A549 (cell line): ENCODE data around the gene MGAT3. TPM values are rescaled to one million over a fixed set of nuclear protein-coding genes. Genes with fewer than 3 reads are reported as not detected.

ENCODE experiments used
- ATAC-seq, 2 experiments: fragments of 200-7000 bp in 1 of 2; fragments of >200 bp in 1 of 2; cut with Nextera tagmentation in 1 of 2; cut with Tn5 transposase in 1 of 2; 3 replicates each; pipeline versions ENCODE4 v1.8.0 to v1.9.1; 2018 to 2020; ENCODE audit warnings: mild to moderate bottlenecking in 1 of 2, moderate library complexity in 1 of 2
- CTCF ChIA-PET: fragments of 300-600 bp; sonication (Branson Sonifier 250); formaldehyde crosslinking; extraction: SDS; loops from one replicate; lab custom pipeline; 2021; ENCODE audit warnings: antibody characterized with exemption, inconsistent platforms; lab: Yijun Ruan, JAX
- POLR2A ChIA-PET: fragments of 350-600 bp; formaldehyde crosslinking; extraction: SDS; loops from one replicate; lab custom pipeline; 2021; ENCODE audit warnings: antibody characterized with exemption, inconsistent platforms; lab: Yijun Ruan, JAX
- DNase-seq, 2 experiments: peaks; one replicate each; pipeline versions ENCODE4 v3.0.0 to v3.0.0-alpha.2; 2011 to 2016; ENCODE audit warnings: low read depth in 1 of 2, low spot score in 1 of 2
- FAIRE-seq: peaks from 2 replicates; lab custom pipeline; 2011; peaks lifted over from hg19 to GRCh38; lab: Jason Lieb, UNC
- H3K27ac ChIP-seq, 2 experiments: fragments of >200 bp; sonication (Bioruptor Twin); formaldehyde crosslinking; 3 replicates each; pipeline ENCODE4 v1.5.1; 2016 to 2017
- H3K4me1 ChIP-seq: fragments of >200 bp; sonication (Bioruptor Twin); formaldehyde crosslinking; 3 replicates; pipeline ENCODE4 v1.6.1; 2016
- H3K4me2 ChIP-seq: fragments of >200 bp; sonication (Bioruptor Twin); formaldehyde crosslinking; 3 replicates; pipeline ENCODE4 v1.6.1; 2016
- H3K4me3 ChIP-seq: fragments of >200 bp; sonication (Bioruptor Twin); formaldehyde crosslinking; 3 replicates; pipeline ENCODE4 v1.5.1; 2016
- H3K9me3 ChIP-seq: fragments of >200 bp; sonication (Bioruptor Twin); formaldehyde crosslinking; 3 replicates; pipeline ENCODE4 v1.6.1; 2016
- BHLHE40 ChIP-seq: IDR thresholded peaks from 2 replicates; pipeline ENCODE4 v1.6.1; 2012; ENCODE audit warnings: low read depth, low read length, inconsistent platforms
- CBX2 ChIP-seq: fragments of 200-600 bp; sonication (generic); IDR thresholded peaks from 2 replicates; pipeline ENCODE4 v1.6.1; 2016; ENCODE audit warnings: low read depth, mild to moderate bottlenecking, borderline replicate concordance
- FOXS1 ChIP-seq: fragments of 250-450 bp; sonication (Bioruptor Pico); IDR thresholded peaks from 2 replicates; pipeline ENCODE4 v1.5.0; 2020; ENCODE audit warnings: mild to moderate bottlenecking, moderate library complexity
- HOXA7 ChIP-seq: fragments of 250-450 bp; sonication (Bioruptor Pico); IDR thresholded peaks from 2 replicates; pipeline ENCODE4 v1.5.0; 2020; ENCODE audit warnings: mild to moderate bottlenecking, moderate library complexity
- HOXB5 ChIP-seq: fragments of 250-450 bp; sonication (Bioruptor Pico); IDR thresholded peaks from 2 replicates; pipeline ENCODE4 v1.5.0; 2020; ENCODE audit warnings: mild to moderate bottlenecking, moderate library complexity
- KDM1A ChIP-seq: fragments of 200-600 bp; sonication (generic); IDR thresholded peaks from 2 replicates; pipeline ENCODE4 v1.6.1; 2016; ENCODE audit warnings: low read depth, mild to moderate bottlenecking
- MAFK ChIP-seq: fragments of 450-650 bp; IDR thresholded peaks from 2 replicates; pipeline ENCODE4 v1.6.1; 2014; ENCODE audit not compliant: partially characterized antibody
- NPAS2 ChIP-seq: fragments of 250-450 bp; sonication (Bioruptor Pico); IDR thresholded peaks from 2 replicates; pipeline ENCODE4 v1.8.0; 2022; ENCODE audit warnings: mild to moderate bottlenecking, moderate library complexity, borderline replicate concordance
- NR3C1 ChIP-seq: fragments of >200 bp; sonication (Bioruptor Twin); formaldehyde crosslinking; IDR thresholded peaks from 3 replicates; pipeline ENCODE4 v1.6.1; 2017
- POLR2A ChIP-seq: IDR thresholded peaks from 2 replicates; pipeline ENCODE4 v1.6.1; 2012; ENCODE audit warnings: mild to moderate bottlenecking, low read length
- RCOR1 ChIP-seq: fragments of 150-350 bp; IDR thresholded peaks from 2 replicates; pipeline ENCODE4 v1.6.1; 2014; ENCODE audit warnings: antibody characterized with exemption, low read length, low read depth
- RNF2 ChIP-seq: fragments of 200-600 bp; sonication (generic); IDR thresholded peaks from 2 replicates; pipeline ENCODE4 v1.6.1; 2016; ENCODE audit warnings: low read depth, mild to moderate bottlenecking, antibody characterized with exemption, moderate library complexity, borderline replicate concordance
- TP53 ChIP-seq: fragments of 250-450 bp; sonication (Bioruptor Pico); IDR thresholded peaks from 2 replicates; pipeline ENCODE4 v1.5.0; 2021; ENCODE audit warnings: mild to moderate bottlenecking, moderate library complexity
- ZFP36 ChIP-seq: fragments of 450-650 bp; IDR thresholded peaks from 2 replicates; pipeline ENCODE4 v1.6.1; 2014; ENCODE audit warnings: borderline replicate concordance; ENCODE audit not compliant: partially characterized antibody
- WGBS: methylation state at CpG from one replicate; pipeline ENCODE4 v1.1.6; 2017; ENCODE audit errors: missing lambda C conversion rate; 5-methylcytosine and 5-hydroxymethylcytosine counted together
- polyA plus RNA-seq, 4 experiments: library from polyadenylated mRNA; depleted of rRNA in 3 of 4; stranded (reverse); fragments of >200 nt; fragmentation: RNase III in 1 of 4; extraction: RNeasy Plus Mini Kit Qiagen cat#74134 plus additional on column Dnase treatment in 1 of 4; gene quantifications; 2 replicates in 3 of 4; 3 replicates in 1 of 4; pipeline ENCODE4 v1.2.3, GENCODE V29; 2011 to 2017
- TF ChIP-seq, protein P1 (sequence below): fragments of 450-650 bp; IDR thresholded peaks from 2 replicates; pipeline ENCODE4 v1.6.1; 2014; ENCODE audit warnings: antibody characterized with exemption
- TF ChIP-seq, protein P2 (sequence below): IDR thresholded peaks from 2 replicates; pipeline ENCODE4 v1.6.1; 2012
- TF ChIP-seq, protein P3 (sequence below): fragments of 250-450 bp; sonication (Bioruptor Pico); IDR thresholded peaks from 2 replicates; pipeline ENCODE4 v1.5.0; 2020; ENCODE audit warnings: low read depth, mild to moderate bottlenecking, moderate library complexity
- TF ChIP-seq, protein P4 (sequence below): fragments of 150-350 bp; IDR thresholded peaks from 2 replicates; pipeline ENCODE4 v1.6.1; 2014; ENCODE audit warnings: low read depth, mild to moderate bottlenecking, low read length
- TF ChIP-seq, protein P5 (sequence below): fragments of 250-450 bp; sonication (Bioruptor Pico); IDR thresholded peaks from 2 replicates; pipeline ENCODE4 v1.5.0; 2021; ENCODE audit warnings: mild to moderate bottlenecking, moderate library complexity, borderline replicate concordance
- TF ChIP-seq, protein P6 (sequence below): fragments of >200 bp; sonication (Bioruptor Twin); formaldehyde crosslinking; IDR thresholded peaks from 3 replicates; pipeline ENCODE4 v1.6.1; 2016

The MGAT3 gene
- polyA plus RNA-seq, 2 of the 4 experiments (the other 2 are of a cell fraction) = 0.62 to 0.84 TPM

DNA sequence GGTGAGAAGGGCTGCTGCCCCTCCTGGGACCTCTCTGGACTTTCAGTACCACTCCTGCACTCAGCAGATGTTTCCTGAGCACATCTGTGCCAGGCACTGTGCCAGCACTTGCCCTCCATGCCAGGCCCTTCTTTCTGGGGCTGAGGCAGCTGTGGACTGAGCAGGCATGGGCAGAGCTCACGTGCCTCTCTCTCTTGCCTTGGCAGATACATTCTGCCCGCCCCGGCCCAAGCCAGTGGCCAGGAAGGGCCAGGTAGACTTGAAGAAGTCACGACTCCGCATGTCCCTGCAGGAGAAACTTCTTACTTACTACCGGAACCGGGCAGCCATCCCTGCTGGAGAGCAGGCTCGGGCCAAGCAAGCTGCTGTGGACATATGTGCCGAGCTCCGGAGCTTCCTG is 55.2 kb downstream of the MGAT3 start:
- FAIRE-seq (no peak), DNase-seq (no peak), ATAC-seq (no peak)
- CTCF ChIA-PET = interaction anchor here (0.8 to 4.1 kb wide), 5 partner anchors 14 to 168 kb away, joined by 3 to 26 read pairs (median 5); no protein-coding TSS in a partner anchor
- H3K4me2 ChIP-seq = no peak overlapping the region
- POLR2A ChIA-PET = no interaction called here
- no peak overlapping the region for H3K27ac ChIP-seq
- TF ChIP-seq TP53 (no peak), HOXB5 (CRISPR knock-in tag) (no peak), KDM1A (no peak), NPAS2 (no peak), NR3C1 (no peak), CBX2 (no peak), POLR2A (no peak), ZFP36 (no peak), RCOR1 (no peak)
- TF ChIP-seq, protein P1, sequence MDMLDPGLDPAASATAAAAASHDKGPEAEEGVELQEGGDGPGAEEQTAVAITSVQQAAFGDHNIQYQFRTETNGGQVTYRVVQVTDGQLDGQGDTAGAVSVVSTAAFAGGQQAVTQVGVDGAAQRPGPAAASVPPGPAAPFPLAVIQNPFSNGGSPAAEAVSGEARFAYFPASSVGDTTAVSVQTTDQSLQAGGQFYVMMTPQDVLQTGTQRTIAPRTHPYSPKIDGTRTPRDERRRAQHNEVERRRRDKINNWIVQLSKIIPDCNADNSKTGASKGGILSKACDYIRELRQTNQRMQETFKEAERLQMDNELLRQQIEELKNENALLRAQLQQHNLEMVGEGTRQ = no peak
- TF ChIP-seq, protein P2, sequence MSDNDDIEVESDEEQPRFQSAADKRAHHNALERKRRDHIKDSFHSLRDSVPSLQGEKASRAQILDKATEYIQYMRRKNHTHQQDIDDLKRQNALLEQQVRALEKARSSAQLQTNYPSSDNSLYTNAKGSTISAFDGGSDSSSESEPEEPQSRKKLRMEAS = no peak
- TF ChIP-seq, protein P3, sequence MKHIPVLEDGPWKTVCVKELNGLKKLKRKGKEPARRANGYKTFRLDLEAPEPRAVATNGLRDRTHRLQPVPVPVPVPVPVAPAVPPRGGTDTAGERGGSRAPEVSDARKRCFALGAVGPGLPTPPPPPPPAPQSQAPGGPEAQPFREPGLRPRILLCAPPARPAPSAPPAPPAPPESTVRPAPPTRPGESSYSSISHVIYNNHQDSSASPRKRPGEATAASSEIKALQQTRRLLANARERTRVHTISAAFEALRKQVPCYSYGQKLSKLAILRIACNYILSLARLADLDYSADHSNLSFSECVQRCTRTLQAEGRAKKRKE (CRISPR knock-in tag) = no peak
- TF ChIP-seq, protein P4, sequence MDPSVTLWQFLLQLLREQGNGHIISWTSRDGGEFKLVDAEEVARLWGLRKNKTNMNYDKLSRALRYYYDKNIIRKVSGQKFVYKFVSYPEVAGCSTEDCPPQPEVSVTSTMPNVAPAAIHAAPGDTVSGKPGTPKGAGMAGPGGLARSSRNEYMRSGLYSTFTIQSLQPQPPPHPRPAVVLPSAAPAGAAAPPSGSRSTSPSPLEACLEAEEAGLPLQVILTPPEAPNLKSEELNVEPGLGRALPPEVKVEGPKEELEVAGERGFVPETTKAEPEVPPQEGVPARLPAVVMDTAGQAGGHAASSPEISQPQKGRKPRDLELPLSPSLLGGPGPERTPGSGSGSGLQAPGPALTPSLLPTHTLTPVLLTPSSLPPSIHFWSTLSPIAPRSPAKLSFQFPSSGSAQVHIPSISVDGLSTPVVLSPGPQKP = no peak
- H3K4me1 ChIP-seq = no peaks in the 10 kb centered on the region
- no peak overlapping the region for H3K4me3 ChIP-seq
- no peaks in the 10 kb centered on the region for H3K9me3 ChIP-seq
- WGBS = 97% methylated on average over 6 of the region's 10 CpGs

DNA sequence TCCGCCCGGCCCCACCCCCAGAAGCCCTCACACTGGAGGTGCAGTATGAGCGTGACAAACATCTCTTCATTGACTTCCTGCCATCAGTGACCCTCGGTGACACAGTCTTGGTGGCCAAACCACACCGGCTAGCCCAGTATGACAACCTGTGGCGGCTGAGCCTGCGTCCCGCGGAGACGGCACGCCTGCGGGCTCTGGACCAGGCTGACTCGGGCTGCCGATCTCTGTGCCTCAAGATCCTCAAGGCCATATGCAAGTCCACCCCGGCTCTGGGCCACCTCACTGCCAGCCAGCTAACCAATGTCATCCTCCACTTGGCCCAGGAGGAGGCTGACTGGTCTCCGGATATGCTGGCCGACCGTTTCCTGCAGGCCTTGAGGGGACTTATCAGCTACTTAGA is 57.0 kb downstream of the MGAT3 start:
- ChIA-PET POLR2A (interaction anchor here (1.0 kb wide), 1 partner anchor 12 kb away, joined by 3 read pairs; the partner anchor contains the start of gene MIEF1), CTCF (interaction anchor here (0.9 to 5.6 kb wide), 13 partner anchors 9 to 778 kb away, joined by 3 to 37 read pairs (median 8); partner anchors contain the start of gene MIEF1)
- H3K4me3 ChIP-seq = no peak overlapping the region
- H3K4me1 ChIP-seq = peaks cover 7% of the 10 kb centered on the region
- no peak overlapping the region for H3K27ac ChIP-seq
- no peak for FAIRE-seq
- 0 out of 6 replicates have a peak, but pooled peaks of 1 of the 2 experiments have one; percentile 9 for ATAC-seq
- TF ChIP-seq, protein P5, sequence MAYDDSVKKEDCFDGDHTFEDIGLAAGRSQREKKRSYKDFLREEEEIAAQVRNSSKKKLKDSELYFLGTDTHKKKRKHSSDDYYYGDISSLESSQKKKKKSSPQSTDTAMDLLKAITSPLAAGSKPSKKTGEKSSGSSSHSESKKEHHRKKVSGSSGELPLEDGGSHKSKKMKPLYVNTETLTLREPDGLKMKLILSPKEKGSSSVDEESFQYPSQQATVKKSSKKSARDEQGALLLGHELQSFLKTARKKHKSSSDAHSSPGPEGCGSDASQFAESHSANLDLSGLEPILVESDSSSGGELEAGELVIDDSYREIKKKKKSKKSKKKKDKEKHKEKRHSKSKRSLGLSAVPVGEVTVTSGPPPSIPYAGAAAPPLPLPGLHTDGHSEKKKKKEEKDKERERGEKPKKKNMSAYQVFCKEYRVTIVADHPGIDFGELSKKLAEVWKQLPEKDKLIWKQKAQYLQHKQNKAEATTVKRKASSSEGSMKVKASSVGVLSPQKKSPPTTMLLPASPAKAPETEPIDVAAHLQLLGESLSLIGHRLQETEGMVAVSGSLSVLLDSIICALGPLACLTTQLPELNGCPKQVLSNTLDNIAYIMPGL = no peak
- no peak for TF ChIP-seq BHLHE40
- no peak for TF ChIP-seq ZFP36
- no peak for TF ChIP-seq RNF2
- no peak for TF ChIP-seq FOXS1 (CRISPR knock-in tag)
- no peak for TF ChIP-seq HOXA7
- no peak for TF ChIP-seq MAFK
- TF ChIP-seq, protein P6, sequence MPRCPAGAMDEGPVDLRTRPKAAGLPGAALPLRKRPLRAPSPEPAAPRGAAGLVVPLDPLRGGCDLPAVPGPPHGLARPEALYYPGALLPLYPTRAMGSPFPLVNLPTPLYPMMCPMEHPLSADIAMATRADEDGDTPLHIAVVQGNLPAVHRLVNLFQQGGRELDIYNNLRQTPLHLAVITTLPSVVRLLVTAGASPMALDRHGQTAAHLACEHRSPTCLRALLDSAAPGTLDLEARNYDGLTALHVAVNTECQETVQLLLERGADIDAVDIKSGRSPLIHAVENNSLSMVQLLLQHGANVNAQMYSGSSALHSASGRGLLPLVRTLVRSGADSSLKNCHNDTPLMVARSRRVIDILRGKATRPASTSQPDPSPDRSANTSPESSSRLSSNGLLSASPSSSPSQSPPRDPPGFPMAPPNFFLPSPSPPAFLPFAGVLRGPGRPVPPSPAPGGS = no peak
- no peak overlapping the region for H3K4me2 ChIP-seq
- 88% methylated on average over 7 of the region's 18 CpGs for WGBS
- no peaks in the 10 kb centered on the region for H3K9me3 ChIP-seq
- DNase-seq = no peak
